Lung microvascular endothelial cell (primary cell): Measurements from ENCODE around the gene PCBP3. TPM values are rescaled to one million over a fixed set of nuclear protein-coding genes. Genes with fewer than 3 reads are reported as not detected.
"Not testable (repeated sequence)": the region's sequence is repeated elsewhere in the genome, so short reads cannot be mapped to it uniquely, and the experiment has no call there.

Experiments
- DNase-seq, 2 donors: peaks; one replicate each; pipeline versions ENCODE4 v3.0.0 to v3.0.0-alpha.2; 2010; ENCODE audit warnings: low read depth in 2 of 2
- total RNA-seq: library from RNA; depleted of rRNA; stranded (reverse); fragments of >200 nt; gene quantifications from 2 replicates; pipeline ENCODE4 v1.2.1, GENCODE V29; 2014

PCBP3 gene
- total RNA-seq, 1 donor from 2014 or later, result not detected

DNA sequence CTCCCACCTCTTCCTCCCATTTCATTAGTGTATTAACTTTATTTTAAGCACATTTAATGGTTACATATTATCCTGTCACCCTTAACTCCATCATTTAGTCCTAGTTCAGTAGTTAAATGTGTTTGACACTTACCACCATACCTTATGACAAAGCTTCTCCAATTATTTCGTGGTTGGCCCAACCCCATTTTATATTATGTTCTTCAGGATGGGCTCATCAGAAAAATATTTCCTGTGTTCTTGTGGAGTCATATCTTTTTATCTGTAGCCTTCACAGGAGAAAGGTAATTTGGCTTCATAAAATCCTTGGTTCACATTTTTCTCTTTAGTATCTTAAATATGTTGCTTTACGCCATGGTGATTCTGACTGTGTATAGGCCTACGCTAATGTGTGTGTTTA, 195.7 kb downstream of the PCBP3 start:
- DNase-seq, result no peak

GRCh38 chr21:45841033-45841432, 197.5 kb downstream of the PCBP3 start:
- no peak for DNase-seq

DNA sequence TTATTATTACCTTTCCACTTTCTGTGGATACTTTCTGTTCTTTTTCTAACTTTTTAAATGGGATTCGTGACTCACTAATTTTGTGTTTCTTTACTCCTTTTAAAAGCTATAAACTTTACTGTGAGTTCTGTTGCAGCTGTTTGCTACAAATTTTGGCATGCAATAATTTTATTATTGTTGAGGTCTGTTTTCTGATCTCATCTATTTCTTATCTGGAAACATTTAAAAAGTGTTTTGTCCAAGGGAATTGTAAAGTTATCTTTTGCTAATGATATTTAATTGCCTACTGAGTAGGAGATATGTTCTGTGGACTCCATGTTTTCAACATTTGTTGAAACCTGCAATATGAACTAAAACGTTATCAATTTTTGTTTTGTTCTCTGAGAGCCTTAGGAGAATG, 199.9 kb downstream of the PCBP3 start:
- DNase-seq, result no peak

DNA sequence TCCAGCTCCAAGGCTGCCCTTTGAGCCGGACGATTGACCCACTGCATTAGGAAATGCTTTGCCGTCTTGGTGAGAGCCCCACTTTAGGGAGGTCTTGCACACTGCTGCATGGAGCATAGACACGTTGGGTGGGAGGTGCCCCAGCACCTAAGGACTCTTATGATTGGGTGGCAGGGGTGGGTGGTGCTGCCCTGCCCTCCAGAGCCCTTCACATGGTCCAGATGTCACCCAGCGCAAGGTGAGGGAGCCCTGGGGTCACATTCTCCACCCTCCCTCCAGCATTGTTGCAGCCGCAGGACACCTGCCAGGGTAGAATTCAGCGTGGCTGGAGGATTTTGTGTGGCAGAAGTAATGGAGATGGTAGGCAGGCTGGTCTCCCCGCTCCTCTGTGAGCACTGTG, 200.7 kb downstream of the PCBP3 start:
- DNase-seq, result no peak

DNA sequence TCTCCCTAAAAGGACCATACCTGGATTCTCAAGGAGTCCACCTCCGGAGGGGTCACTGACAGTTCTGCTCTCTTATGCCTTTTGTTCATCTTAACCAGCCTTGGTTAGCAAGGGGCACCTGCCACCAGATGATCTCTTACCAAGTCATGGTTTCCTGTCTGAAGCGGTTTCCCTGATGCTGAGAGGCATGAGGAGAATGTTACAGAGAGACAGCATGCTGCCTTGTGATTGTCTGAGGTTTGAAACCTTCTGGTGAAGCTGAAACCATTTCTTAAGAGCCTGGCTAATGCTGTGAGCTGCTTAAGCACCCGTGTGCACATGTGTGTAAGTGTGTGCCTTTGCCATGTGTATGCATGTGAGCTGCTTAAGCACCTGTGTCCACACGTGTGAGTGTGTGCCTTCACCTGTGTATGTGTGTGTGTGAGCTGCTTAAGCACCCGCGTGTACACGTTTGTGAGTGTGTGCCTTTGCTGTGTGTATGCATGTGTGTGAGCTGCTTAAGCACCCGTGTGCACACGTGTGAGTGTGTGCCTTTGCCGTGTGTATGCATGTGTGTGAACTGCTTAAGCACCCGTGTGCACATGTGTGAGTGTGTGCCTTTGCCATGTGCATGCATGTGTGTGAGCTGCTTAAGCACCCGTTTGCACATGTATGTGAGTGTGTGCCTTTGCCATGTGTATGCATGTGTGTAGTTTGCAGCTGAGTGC, 201.7 kb downstream of the PCBP3 start:
- DNase-seq, result peak in 1 of 2 donors; percentile 14

DNA sequence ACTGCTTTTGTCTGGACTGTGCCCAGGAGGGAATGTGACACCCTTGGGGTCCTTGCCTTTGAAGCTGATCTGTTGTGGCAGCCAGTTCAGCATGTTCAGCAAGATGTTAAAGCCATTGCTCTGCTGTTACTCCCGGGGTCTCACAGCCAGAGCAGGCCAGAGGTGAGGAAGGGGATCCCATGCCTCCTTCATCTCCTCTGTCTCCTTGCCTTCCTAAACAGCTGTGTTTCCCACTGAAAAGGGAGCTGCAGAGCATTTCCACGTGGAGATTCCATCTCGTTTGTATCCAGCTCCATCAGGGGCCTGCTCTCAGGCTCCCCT, 202.2 kb downstream of the PCBP3 start:
- no peak for DNase-seq

DNA sequence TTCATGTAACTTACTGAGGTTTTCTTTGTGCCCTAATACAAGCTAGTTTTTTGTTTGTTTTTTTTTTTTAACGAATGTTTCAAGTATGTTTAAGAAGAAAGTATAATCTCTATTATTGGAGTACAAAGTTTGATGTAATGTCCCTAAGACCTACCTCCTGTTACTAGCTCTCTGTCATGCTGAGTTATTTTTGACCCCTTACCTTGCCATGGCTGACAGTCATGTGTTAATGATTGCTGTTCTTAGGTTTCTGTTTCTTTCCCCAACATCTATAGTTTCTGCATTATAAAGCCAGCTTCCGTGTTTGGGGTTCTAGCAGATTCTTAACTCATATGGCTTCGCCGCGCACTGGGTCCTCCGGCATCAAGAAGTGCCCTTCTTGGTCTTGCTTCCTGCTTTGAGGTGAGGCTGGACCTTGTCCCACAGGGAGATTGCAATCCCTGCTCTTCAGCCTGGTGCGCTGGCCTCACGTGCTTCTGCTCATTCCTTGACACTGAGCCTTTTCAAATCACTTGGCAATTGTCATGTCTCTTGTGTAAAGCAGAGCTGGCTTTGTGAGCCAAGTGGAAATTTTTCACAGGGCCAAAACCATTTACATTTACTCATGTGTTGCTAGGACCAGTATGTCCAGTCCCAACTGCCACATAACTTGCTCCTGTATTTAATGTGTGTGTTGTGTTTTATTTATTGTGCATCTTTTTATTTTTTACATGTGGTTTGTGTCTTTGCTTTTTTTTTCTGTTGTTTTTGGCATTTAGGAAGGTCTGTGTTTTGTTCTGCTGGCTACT, 203.0 kb downstream of the PCBP3 start:
- peak in 1 of 2 donors; percentile 14 for DNase-seq

DNA sequence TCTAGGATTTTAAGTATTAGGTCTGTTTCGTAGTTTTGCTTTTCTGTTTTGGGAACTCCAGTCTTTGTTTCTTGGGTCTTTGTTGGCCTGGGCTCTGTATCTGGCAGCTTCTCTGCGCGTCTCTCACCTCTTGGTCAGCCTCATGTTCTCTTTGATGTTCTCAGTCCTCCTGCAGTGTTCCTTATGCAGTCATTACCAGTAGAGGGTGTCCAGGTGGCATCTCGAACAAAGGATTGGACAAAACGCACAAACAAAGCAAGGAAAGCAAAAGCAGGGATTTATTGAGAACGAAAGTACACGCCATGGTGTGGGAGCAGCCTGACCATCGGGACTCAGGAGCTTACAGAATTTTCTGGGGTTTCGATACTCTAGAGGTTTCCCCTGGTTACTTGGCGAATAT, 204.3 kb downstream of the PCBP3 start:
- no peak for DNase-seq

DNA sequence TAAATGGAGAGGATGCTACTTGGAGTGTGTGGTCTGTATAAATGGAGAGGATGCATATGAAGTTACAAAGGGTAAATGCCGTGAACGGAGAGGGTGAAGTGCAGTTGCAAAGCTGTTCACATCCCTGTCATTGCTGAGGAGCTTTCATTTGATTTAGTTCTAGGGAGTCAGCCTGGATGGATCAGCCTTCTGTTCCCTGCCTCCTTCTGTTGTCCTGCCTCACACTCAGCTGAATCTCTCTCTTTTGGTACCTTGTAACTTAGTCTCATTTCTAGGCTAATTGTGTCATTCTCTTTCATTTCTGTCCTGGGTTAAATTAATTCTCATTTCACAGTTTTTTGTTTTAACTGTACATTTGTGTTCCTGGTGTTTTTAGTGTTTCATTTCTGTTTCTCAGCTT, 204.8 kb downstream of the PCBP3 start:
- no peak for DNase-seq

- no peak for DNase-seq
Observed at GRCh38 chr21:45848805-45849204, 205.3 kb downstream of the PCBP3 start.

GRCh38 chr21:45849651-45850050, 206.1 kb downstream of the PCBP3 start:
- no peak for DNase-seq

GRCh38 chr21:45850181-45850580, 206.7 kb downstream of the PCBP3 start:
- no peak for DNase-seq

- not testable (repeated sequence) for DNase-seq
Observed at GRCh38 chr21:45852386-45852785, 208.9 kb downstream of the PCBP3 start.

- DNase-seq, result no peak
Observed at GRCh38 chr21:45852886-45853400, 209.4 kb downstream of the PCBP3 start.

DNA sequence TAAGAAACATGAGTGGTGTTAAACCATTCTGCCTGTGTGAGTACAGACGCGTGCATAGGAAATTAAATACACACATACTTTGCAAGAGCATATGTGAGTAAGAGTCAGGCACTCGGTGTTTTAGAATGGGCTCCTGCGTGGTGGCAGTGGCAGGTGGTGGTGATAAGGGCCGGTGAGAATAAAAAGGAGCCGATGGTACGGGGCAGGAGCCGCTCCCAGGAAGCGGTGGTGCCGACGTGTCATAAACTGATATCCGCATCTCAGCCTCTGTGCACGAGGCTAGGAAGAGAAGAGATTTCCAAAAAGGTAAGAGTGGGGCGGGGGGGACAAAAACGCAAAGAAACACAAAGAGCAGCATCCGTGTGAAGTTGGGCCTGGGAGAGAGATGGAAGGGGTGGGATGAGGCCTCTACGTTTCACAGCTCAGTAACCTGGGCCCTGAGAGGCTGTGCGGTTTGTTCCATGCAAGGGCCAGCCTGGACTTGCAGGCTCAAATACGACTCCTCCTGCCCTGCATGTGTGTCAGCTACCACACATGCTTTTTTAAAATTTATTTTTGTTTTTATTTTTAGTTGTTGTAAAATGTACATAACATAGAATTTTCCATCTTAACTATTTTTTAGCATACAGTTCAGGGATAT, 210.3 kb downstream of the PCBP3 start:
- no peak for DNase-seq

- DNase-seq, result no peak
Observed at GRCh38 chr21:45854690-45855247, 211.2 kb downstream of the PCBP3 start.

DNA sequence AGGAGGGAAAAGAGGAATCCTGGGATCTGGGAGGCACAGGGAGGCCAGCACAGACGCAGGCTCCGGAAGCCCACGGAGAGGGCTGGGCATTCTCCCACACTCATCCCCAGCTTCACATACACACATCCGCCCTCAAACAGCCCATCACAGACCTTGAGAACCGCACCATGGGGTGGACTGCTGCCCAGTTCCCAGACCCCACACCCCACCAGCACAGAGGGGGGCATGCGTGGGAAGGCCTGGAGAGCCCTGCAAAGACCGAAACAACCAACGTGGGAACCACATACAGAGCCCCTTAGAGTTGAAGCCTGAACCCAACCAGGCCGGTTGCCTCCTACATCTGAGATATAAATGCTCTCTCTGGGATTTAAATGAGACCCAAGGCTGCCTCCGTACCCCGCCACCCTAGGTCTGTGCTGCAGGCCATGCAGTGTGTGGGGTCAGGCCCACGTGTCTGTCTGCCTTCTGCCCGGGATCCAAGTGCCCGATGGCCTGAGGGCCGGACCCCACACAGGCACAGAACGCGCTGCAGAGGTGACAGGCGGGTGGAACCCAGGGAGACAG, 211.8 kb downstream of the PCBP3 start:
- DNase-seq, result no peak

- DNase-seq, result no peak
Observed at GRCh38 chr21:45856442-45856841, 212.9 kb downstream of the PCBP3 start.

GRCh38 chr21:45856906-45857305, 213.4 kb downstream of the PCBP3 start:
- no peak for DNase-seq

DNA sequence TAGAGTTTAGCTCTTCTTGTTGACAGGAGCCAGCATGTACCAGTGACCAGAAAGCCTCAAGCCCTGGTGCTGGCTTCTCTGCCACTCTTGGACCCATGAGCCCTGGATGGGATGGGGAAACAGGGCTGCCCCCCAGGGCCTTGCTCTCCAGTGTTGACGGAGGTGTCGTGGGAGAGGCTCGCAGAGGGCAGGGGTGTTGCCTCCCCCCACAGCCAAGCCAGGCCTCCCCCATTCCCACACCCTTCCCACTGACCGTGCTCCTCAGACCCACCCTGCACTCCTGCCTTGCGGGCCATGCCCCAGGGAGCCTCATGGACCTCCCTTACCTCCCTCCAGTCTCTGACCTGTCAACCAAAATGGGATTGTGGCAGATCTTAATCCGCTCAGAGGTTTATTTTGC, 214.2 kb downstream of the PCBP3 start:
- DNase-seq, result no peak

DNA sequence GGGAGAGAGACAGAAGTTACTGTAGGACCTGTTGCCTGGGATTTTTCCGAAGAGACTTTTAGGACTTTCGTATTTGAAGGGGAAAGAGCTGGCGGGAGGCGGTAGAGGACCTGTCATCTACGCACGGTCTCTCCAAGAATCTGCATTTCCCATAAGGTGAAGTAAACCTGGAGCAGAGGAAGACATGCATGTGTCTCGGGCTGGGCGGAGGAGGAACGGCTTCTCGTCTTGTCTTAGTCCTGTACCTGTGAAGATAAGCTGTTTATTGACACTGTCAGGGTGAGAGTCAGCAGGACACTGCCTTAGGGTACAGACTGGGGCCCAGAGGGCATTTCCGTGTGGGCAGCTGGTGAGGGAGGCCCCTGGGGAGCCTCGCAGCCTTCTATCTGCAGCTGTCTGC, 214.7 kb downstream of the PCBP3 start:
- no peak for DNase-seq
